DMS 273 (cell line): ENCODE results near the gene GPR27.

Experiments
- DNase-seq: peaks from one replicate; lab custom pipeline; 2025; ENCODE audit not compliant: unreplicated experiment; lab: John Stamatoyannopoulos, UW

GPR27 gene

GRCh38 chr3:71753701-71754609 is at the start of gene GPR27:
Gene GPR27, plus strand, starts transcription at chr3:71753855. Its CDS starts 195 bp downstream, at chr3:71754050.
- DNase-seq: peak; percentile 66

DNA sequence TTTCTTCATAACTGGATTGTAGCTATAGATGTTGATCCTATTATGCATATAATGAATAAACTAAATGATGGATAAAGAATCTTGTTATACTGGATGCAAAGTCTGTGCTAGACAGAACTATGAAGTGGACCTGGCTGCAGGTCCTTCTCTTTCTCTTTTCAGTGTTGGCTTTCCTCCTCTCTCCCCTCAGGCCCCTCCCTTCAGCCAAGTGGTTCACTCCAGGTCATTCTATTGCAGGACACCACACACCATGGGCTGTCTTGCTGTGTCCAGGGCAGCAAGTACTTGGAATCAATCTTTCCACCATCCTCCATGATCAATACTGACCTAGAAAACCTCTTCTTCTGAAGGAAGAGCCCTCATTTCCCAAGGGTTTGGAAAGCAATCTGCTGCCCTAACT is 48.7 kb upstream of the GPR27 start:
- DNase-seq: no peak

GRCh38 chr3:71705681-71706080 is 48.0 kb upstream of the GPR27 start:
- DNase-seq: no peak

- DNase-seq: no peak
These were observed 46.1 kb upstream of the GPR27 start for GRCh38 chr3:71707595-71707994.

DNA sequence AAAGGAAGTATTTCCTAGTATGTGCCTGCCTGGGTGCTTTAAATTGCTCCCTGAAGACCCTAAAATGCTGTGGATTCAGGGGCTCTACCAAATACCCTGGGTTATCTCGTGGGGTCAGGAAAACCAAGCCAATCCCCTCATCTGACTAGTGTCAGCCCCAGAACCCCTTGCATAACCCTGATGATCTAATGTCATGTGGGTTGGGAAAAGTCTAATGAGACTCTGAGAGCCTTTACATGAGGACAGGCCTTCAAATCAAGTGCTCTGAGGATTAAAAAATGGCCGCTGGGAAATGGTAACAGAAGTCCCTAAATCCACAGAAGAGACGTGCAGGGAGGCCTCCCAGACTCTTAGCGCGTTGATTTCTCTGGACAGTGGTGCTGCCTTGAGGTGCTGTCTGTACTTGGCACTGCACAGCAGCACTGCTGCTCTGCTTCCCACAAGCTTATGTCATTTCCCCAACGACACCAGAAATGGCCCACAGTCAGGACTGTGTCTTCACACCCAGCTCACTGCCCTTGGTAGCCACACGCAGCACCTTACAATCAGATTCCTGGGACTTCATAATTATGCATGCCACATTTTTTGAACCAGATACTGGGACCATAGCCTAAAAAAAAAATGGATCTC is 45.1 kb upstream of the GPR27 start:
- DNase-seq: no peak

- no peak for DNase-seq
These were observed 43.6 kb upstream of the GPR27 start for GRCh38 chr3:71709908-71710511.

DNA sequence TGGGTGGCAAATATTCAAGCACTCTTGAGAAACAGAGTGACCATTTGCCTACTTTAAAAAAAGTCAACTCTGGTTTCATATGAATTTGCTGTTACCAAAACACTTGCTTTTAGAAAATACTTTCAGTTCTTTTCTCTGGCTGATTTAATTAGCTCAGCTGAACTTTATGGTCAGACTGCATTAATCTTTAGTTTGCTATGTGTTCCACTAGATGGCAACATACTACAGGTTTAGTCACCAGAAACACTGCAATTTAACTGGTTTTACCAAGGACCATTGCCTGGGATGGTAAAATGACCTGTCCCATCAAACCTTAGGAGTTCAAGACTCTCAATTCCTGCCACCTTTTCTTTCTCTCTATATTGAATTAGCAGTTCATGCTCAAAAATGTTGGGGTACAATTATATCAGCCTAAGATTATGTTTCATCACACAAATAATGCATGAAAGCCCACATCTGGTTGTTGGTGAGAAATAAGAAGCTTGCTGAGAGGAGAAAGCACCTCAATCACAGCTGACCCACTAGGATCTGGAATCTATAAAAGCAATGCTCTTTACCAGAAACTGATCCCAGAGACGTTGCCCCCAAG is 42.7 kb upstream of the GPR27 start:
- peak; percentile 56 for DNase-seq

GRCh38 chr3:71713041-71713440 is 40.6 kb upstream of the GPR27 start:
- DNase-seq: no peak

- DNase-seq: no peak
These were observed 39.1 kb upstream of the GPR27 start for GRCh38 chr3:71714595-71714994.

GRCh38 chr3:71718072-71718471 is 35.6 kb upstream of the GPR27 start:
- DNase-seq: no peak

GRCh38 chr3:71721002-71721401 is 32.7 kb upstream of the GPR27 start:
- no peak for DNase-seq

DNA sequence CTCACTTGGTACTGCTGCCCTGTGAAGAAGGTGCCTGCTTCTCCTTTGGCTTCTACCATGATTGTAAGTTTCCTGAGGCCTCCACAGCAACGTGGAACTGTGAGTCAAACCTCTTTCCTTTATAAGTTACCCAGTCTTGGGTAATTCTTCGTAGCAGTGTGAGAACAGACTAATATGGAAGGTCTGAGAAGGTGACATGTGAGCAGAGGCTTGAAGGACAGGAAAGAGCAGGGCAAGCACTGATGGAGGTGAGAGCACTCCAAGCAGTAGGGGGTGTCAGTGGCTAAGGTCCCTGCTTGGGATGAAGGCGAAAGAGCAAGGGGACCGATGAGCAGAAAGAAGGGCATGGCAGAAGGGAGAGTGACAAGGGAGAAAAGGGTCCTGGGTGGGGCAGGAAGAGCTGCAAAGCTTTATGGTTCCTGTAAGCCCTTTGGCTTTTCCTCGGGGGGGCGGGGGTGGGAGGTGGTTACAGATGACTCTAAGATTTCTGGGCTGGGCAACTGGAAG is 32.0 kb upstream of the GPR27 start:
- no peak for DNase-seq

- DNase-seq: no peak
These were observed 31.0 kb upstream of the GPR27 start for GRCh38 chr3:71722693-71723092.

GRCh38 chr3:71723452-71724170 is 30.0 kb upstream of the GPR27 start:
- DNase-seq: no peak

DNA sequence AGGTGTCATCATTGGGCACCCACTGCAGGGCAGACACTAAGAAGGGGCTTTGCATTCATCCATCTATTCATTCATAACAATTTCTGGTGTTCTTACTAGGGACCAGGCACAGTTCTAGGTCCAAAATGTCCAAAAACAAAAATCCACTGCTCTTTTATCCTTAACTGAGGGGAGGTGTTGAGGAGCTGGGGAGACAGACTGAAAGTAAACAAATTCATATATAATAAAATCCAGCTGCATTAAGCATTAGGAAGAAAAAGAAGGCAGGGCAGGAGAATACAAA is 29.5 kb upstream of the GPR27 start:
- DNase-seq: no peak

DNA sequence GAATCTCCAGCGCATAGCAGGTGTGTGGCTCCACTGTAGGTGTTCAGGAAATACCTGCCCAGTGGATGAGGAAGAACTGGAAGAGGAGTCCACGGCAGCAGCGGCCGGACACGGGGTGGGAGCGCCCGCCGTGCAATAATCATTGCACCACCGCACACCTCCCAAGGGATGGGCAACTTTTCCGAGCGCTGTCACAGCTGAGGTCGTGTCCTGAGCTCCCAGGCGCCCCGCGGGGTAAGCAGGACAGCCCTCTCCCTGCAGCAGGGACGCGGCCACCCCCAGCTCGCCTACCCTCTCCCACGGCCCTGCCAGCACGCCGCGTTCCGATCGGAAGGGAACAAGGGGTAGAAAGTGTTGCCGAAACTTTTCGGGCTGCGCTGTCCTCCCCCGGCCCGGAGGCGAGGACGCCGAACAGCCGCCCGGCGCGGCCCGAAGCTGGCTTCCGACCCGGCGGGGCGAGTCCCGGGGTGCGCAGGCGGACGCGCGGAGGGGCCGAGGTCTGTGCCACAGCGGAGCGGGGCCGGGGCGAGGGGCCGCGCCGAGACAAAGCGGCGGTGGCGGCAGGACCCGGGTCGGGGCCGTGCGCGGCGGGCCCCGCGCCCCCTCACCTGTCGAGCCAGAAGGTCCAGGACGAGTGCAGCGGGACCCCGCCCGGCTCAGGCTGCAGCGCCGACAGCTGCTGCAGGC is 28.9 kb upstream of the GPR27 start:
- peak; percentile 55 for DNase-seq

DNA sequence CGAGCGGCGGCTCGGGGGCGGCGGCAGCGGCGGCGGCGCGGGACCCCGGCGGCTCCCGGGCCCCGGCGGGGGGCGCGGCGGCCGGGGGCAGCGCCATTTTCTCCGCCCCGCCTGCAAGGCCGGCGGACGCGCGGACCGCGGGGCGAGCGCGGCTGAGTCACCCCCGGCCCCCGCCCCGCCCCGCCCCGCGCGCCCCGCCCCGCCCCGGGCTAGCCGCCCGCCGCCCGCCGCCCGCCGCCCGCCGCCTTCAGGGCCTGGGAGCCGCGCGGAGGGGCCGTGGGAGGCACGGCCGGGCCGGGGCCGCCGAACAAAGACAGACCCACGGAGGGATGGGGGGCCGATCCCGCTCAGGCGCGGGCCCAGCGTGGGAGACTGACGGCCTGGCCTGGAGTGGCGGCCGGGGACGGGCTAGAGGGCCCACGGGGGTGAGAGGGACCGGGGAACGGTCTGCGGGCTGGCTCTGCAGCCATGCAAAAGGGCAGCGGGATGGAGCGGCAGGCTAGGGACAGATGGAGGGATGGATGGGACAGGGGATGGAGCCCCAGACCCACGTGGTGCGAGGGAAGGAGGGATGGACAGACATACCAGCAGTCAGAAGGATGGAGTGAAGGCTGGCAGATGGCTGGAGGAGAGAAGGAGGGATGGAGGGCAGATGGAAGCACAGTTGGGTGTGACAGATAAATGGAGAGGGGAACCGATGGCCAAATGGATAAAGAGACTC is 28.2 kb upstream of the GPR27 start, which contains the start of gene EIF4E3:
Gene EIF4E3 (minus strand): TSS at position 132 of the 721 bp plus-strand sequence. CDS start 35 bp downstream, at position 97.
- peak; percentile 81 for DNase-seq

DNA sequence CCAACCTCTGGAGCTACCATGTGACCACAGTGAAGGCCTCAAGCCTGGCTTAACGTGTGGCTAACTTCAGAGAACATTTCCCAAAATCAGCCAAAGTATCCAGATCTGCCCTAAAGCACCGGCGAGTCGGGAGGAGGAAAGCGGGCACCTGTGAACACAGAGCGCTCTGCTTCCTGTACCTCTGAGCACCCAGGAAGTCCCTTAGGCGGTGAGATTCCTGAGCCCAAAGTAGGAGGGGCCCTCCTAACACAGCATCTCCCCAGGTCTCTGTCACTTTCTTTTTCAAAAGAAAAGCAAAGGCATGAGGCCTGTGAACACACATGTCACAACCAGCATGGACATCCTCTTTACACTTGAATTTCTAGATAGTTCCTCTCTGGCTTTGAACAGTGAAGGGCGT is 27.5 kb upstream of the GPR27 start:
- no peak for DNase-seq

DNA sequence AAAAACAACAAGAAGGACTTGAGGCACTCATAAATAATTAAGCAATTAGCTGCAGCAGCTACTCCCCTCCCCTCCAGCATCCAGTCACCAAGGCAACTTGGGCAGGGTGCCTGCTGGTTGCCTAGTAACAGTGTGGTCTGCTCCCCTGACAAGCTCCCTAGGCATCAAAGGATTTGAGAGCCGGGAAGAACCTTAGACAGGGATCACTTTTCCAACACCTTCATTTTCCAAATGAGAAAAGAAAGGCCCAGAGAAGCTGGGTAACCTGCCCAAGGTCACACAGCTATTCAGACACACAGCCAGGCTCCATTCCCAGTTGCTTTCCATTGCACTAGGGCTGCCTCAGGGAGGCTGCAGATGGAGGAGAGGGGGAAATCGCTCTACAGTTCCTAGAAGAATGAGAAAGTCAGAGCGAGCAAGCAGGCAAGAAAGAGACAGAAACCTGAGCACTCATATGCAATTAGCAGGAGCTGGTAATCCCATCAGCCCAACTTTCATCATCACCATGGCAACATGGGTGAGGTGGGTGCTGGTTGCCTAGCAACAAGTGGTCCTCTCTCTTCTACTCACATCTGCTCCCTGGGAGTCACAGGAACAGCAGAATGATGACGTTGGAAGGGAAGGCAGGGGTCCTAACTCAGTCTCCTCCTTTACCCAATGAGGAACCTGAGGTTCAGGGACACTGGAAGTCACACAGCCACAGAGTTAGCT is 24.9 kb upstream of the GPR27 start:
- peak; percentile 83 for DNase-seq
